ENCODE results near the gene ZFP92.

Gene ZFP92

GRCh38 chrX:153450114-153450948, 39.1 kb downstream of the ZFP92 start:
- Histone ChIP-seq H3K18ac (ENCODE audit: low read length) (no peak overlapping the region), H2AK5ac (ENCODE audit: low read length) (no peak overlapping the region), H2BK5ac (ENCODE audit: low read depth, low read length, poor library complexity) (no peak overlapping the region), H3K4ac (ENCODE audit: low read depth, low read length) (no peak overlapping the region), H3K14ac (ENCODE audit: low read length) (no peak overlapping the region), H3K4me3 (ENCODE audit: low read depth, low read length) (no peak overlapping the region), H2BK12ac (ENCODE audit: low read length) (no peak overlapping the region), H3K36me3 (ENCODE audit: control insufficient read depth in 1 of 2, insufficient read depth in 2 of 2, low read length in 2 of 2) (peaks cover 4 to 8% of the 10 kb centered on the region in 2 experiments), H4K91ac (ENCODE audit: low read depth, low read length) (no peak overlapping the region), H2AFZ (ENCODE audit: insufficient read depth, low read length, poor library complexity) (no peak overlapping the region), H4K8ac (ENCODE audit: low read depth, low read length) (no peak overlapping the region), H3K4me1 (ENCODE audit: control insufficient read depth in 1 of 2, insufficient read depth in 2 of 2, low read length in 2 of 2) (peaks cover 0 to 2% of the 10 kb centered on the region in 2 experiments), H3K27me3 (ENCODE audit: insufficient read depth, low read length) (no peaks in the 10 kb centered on the region), H4K12ac (ENCODE audit: low read depth, low read length) (no peak overlapping the region), H3K79me1 (ENCODE audit: low read length) (no peaks in the 10 kb centered on the region), H2BK120ac (ENCODE audit: insufficient read depth, low read length, poor library complexity) (no peak overlapping the region), H3K23ac (ENCODE audit: low read length) (no peak overlapping the region), H3K9ac (ENCODE audit: low read length) (no peak overlapping the region), H3K9me3 (ENCODE audit: insufficient read depth, low read depth, low read length) (no peaks in the 10 kb centered on the region), H3K79me2 (ENCODE audit: control insufficient read depth, insufficient read depth, low read length, poor library complexity) (no peaks in the 10 kb centered on the region), H3K4me2 (ENCODE audit: low read length) (no peak overlapping the region), H3K27ac (ENCODE audit: low read depth, low read length) (no peak overlapping the region)
- no peak for DNase-seq
- WGBS (ENCODE audit: extremely low coverage, insufficient coverage, insufficient read length) = no CpG with 5 or more reads among the region's 26 CpGs

DNA sequence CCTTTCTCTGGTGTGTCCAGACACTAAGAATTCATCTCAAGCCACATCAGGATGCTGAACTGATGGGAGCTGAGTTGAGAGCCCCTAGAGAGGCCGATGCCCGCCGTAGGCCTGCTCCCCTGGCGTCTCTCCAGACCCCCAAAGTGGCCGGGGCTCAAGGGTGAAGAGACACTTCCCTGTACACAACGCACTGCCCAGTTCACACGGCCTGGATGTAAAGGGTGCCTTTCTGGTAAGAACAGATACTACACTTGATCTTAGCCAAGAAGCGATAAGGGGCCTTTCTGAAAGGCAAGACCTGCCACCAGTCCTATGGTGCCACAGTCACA, 39.6 kb downstream of the ZFP92 start:
- Histone ChIP-seq H3K18ac (ENCODE audit: low read length) (no peak overlapping the region), H2AFZ (ENCODE audit: insufficient read depth, low read length, poor library complexity) (no peak overlapping the region), H3K9ac (ENCODE audit: low read length) (no peak overlapping the region), H3K4me1 (ENCODE audit: control insufficient read depth in 1 of 2, insufficient read depth in 2 of 2, low read length in 2 of 2) (peaks cover 0 to 2% of the 10 kb centered on the region in 2 experiments), H4K91ac (ENCODE audit: low read depth, low read length) (no peak overlapping the region), H4K8ac (ENCODE audit: low read depth, low read length) (no peak overlapping the region), H3K27ac (ENCODE audit: low read depth, low read length) (no peak overlapping the region), H3K4ac (ENCODE audit: low read depth, low read length) (no peak overlapping the region), H2AK5ac (ENCODE audit: low read length) (no peak overlapping the region), H3K14ac (ENCODE audit: low read length) (no peak overlapping the region), H2BK12ac (ENCODE audit: low read length) (no peak overlapping the region), H3K23ac (ENCODE audit: low read length) (no peak overlapping the region), H3K36me3 (ENCODE audit: control insufficient read depth in 1 of 2, insufficient read depth in 2 of 2, low read length in 2 of 2) (peaks cover 8% of the 10 kb centered on the region in 2 experiments), H3K79me2 (ENCODE audit: control insufficient read depth, insufficient read depth, low read length, poor library complexity) (no peaks in the 10 kb centered on the region), H3K79me1 (ENCODE audit: low read length) (no peaks in the 10 kb centered on the region), H3K4me2 (ENCODE audit: low read length) (no peak overlapping the region), H4K12ac (ENCODE audit: low read depth, low read length) (no peak overlapping the region), H3K4me3 (ENCODE audit: low read depth, low read length) (no peak overlapping the region), H2BK120ac (ENCODE audit: insufficient read depth, low read length, poor library complexity) (no peak overlapping the region), H3K9me3 (ENCODE audit: insufficient read depth, low read depth, low read length) (no peaks in the 10 kb centered on the region), H3K27me3 (ENCODE audit: insufficient read depth, low read length) (no peaks in the 10 kb centered on the region), H2BK5ac (ENCODE audit: low read depth, low read length, poor library complexity) (no peak overlapping the region)
- WGBS (ENCODE audit: extremely low coverage, insufficient coverage, insufficient read length) = no CpG with 5 or more reads among the region's 8 CpGs
- DNase-seq = no peak

DNA sequence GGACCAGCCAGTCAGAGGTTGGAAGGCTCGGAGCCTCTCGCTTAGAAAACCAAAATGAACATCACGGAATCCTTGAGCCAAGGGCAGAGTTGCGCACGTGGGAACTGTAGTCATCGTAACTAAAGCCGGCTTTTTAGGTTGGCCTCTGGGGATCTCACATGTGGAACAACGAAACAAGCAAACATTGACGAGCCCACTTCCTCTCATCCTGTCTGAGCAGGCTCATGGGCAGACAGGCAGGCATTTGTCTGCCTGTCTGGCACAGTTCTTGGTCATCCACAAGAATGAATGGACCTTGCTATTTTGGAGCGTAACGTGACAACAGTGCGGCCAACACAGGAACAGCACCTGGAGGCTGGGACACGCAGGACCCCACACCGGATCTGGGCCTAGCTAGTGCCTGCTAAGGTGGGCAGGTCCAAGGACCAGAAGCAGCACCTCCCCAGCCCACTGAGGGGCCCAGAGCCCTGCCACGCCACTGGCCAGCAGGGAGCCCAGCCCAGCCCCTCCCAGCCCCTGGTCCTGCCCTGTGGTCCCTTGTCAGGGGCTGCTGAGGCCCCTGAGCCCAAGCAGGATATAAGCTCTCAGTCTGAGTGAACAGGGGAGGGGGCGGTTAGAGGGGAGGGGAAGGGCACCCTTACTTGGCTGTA, 43.8 kb downstream of the ZFP92 start:
- Histone ChIP-seq H3K4ac (ENCODE audit: low read depth, low read length) (no peak overlapping the region), H3K4me1 (ENCODE audit: control insufficient read depth in 1 of 2, insufficient read depth in 2 of 2, low read length in 2 of 2) (peaks cover 3 to 8% of the 10 kb centered on the region in 2 experiments), H4K91ac (ENCODE audit: low read depth, low read length) (no peak overlapping the region), H3K9ac (ENCODE audit: low read length) (no peak overlapping the region), H3K18ac (ENCODE audit: low read length) (no peak overlapping the region), H3K36me3 (ENCODE audit: control insufficient read depth in 1 of 2, insufficient read depth in 2 of 2, low read length in 2 of 2) (peaks cover 9 to 12% of the 10 kb centered on the region in 2 experiments), H3K79me1 (ENCODE audit: low read length) (peaks cover 4% of the 10 kb centered on the region), H4K8ac (ENCODE audit: low read depth, low read length) (no peak overlapping the region), H3K23ac (ENCODE audit: low read length) (no peak overlapping the region), H2BK12ac (ENCODE audit: low read length) (no peak overlapping the region), H3K79me2 (ENCODE audit: control insufficient read depth, insufficient read depth, low read length, poor library complexity) (no peaks in the 10 kb centered on the region), H3K14ac (ENCODE audit: low read length) (no peak overlapping the region), H3K27me3 (ENCODE audit: insufficient read depth, low read length) (no peaks in the 10 kb centered on the region), H3K9me3 (ENCODE audit: insufficient read depth, low read depth, low read length) (no peaks in the 10 kb centered on the region), H2BK120ac (ENCODE audit: insufficient read depth, low read length, poor library complexity) (no peak overlapping the region), H3K27ac (ENCODE audit: low read depth, low read length) (no peak overlapping the region), H2BK5ac (ENCODE audit: low read depth, low read length, poor library complexity) (no peak overlapping the region), H3K4me2 (ENCODE audit: low read length) (no peak overlapping the region), H4K12ac (ENCODE audit: low read depth, low read length) (no peak overlapping the region), H3K4me3 (ENCODE audit: low read depth, low read length) (no peak overlapping the region), H2AK5ac (ENCODE audit: low read length) (no peak overlapping the region), H2AFZ (ENCODE audit: insufficient read depth, low read length, poor library complexity) (no peak overlapping the region)
- no peak for DNase-seq
- WGBS (ENCODE audit: extremely low coverage, insufficient coverage, insufficient read length) = no CpG with 5 or more reads among the region's 16 CpGs

DNA sequence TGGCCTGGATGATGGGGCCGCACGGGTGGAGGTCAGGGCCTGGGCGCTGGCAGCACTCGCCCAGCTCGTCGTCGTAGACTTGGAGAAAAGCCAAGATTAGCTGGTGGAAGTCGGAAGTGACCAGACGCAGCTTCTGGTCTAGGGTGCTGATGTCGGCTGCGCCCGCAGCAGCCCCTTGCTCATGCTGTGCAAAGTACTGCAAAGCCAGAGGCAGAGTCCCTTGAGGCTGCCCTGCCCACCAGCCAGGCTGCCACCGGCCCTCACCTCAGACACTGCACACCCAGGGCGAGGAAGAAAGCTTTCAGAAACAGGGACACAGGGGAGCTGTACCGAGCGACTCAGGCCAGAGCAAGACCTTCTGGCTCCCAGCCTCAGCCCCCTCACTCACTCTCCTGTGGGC, 44.3 kb downstream of the ZFP92 start:
- Histone ChIP-seq H2AFZ (ENCODE audit: insufficient read depth, low read length, poor library complexity) (no peak overlapping the region), H3K79me2 (ENCODE audit: control insufficient read depth, insufficient read depth, low read length, poor library complexity) (no peaks in the 10 kb centered on the region), H4K12ac (ENCODE audit: low read depth, low read length) (no peak overlapping the region), H2BK120ac (ENCODE audit: insufficient read depth, low read length, poor library complexity) (no peak overlapping the region), H3K23ac (ENCODE audit: low read length) (no peak overlapping the region), H3K9ac (ENCODE audit: low read length) (no peak overlapping the region), H3K79me1 (ENCODE audit: low read length) (peaks cover 6% of the 10 kb centered on the region), H3K36me3 (ENCODE audit: control insufficient read depth in 1 of 2, insufficient read depth in 2 of 2, low read length in 2 of 2) (peaks cover 9 to 12% of the 10 kb centered on the region in 2 experiments), H3K4ac (ENCODE audit: low read depth, low read length) (no peak overlapping the region), H2BK5ac (ENCODE audit: low read depth, low read length, poor library complexity) (no peak overlapping the region), H2BK12ac (ENCODE audit: low read length) (no peak overlapping the region), H3K4me3 (ENCODE audit: low read depth, low read length) (no peak overlapping the region), H4K8ac (ENCODE audit: low read depth, low read length) (no peak overlapping the region), H3K4me1 (ENCODE audit: control insufficient read depth in 1 of 2, insufficient read depth in 2 of 2, low read length in 2 of 2) (peaks cover 4 to 9% of the 10 kb centered on the region in 2 experiments), H3K4me2 (ENCODE audit: low read length) (no peak overlapping the region), H3K9me3 (ENCODE audit: insufficient read depth, low read depth, low read length) (no peaks in the 10 kb centered on the region), H3K14ac (ENCODE audit: low read length) (no peak overlapping the region), H2AK5ac (ENCODE audit: low read length) (no peak overlapping the region), H3K18ac (ENCODE audit: low read length) (no peak overlapping the region), H3K27ac (ENCODE audit: low read depth, low read length) (no peak overlapping the region), H4K91ac (ENCODE audit: low read depth, low read length) (no peak overlapping the region), H3K27me3 (ENCODE audit: insufficient read depth, low read length) (no peaks in the 10 kb centered on the region)
- no peak for DNase-seq
- no CpG with 5 or more reads among the region's 16 CpGs for WGBS (ENCODE audit: extremely low coverage, insufficient coverage, insufficient read length)
